GM23248 (cell line): ENCODE results near the gene KRT82.

ENCODE experiments used
- EZH2 ChIP-seq: fragments of 200-600 bp; sonication (generic); IDR thresholded peaks from 2 replicates; pipeline ENCODE4 v1.6.1; 2018; ENCODE audit warnings: antibody characterized with exemption, mild to moderate bottlenecking; ENCODE audit not compliant: insufficient read depth, poor library complexity, severe bottlenecking
- EZH2phosphoT487 ChIP-seq: fragments of 200-600 bp; sonication (generic); IDR thresholded peaks from 2 replicates; pipeline ENCODE4 v1.6.1; 2018; ENCODE audit warnings: antibody characterized with exemption, moderate library complexity, mild to moderate bottlenecking, low read depth; ENCODE audit not compliant: insufficient read depth

DNA sequence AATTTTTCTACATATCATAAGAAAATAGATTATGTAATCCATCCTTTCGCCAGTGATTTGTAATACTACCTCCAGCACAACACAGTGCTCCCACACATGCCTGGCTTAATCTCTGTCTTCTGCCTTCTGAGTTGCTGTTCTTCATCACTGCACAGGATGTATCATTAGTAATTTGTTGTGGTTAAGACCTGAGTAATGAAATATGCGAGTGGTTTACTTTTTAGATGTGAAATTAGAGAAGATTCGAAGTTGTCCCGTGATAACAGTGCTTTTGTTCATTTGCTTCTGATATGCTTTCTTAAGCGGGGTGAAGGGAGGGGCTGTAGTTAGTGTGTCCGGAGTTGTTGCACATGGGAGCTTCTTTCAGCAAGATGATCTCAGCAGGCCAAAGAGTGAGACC, 56.9 kb downstream of the KRT82 start:
- TF ChIP-seq EZH2 (no peak), EZH2phosphoT487 (no peak)
